Endothelial cell of umbilical vein (primary cell): Measurements from ENCODE around the gene NFU1.

Experiments used
- EZH2 ChIP-seq: IDR thresholded peaks from 2 replicates; pipeline ENCODE4 v1.6.1; 2012; ENCODE audit warnings: borderline replicate concordance, low read depth, mild to moderate bottlenecking, moderate library complexity, low read length, inconsistent platforms; ENCODE audit not compliant: severe bottlenecking
- JUN ChIP-seq: IDR thresholded peaks from 2 replicates; pipeline ENCODE4 v1.6.1; 2011; ENCODE audit warnings: borderline replicate concordance, low read depth; ENCODE audit not compliant: insufficient read length, insufficient read depth
- POLR2A ChIP-seq: IDR thresholded peaks from 2 replicates; pipeline ENCODE4 v1.6.1; 2012; ENCODE audit warnings: low read depth, mild to moderate bottlenecking, control low read depth, low read length
- POLR2AphosphoS5 ChIP-seq: IDR thresholded peaks from 2 replicates; pipeline ENCODE4 v1.6.1; 2012; ENCODE audit warnings: low read depth, mild to moderate bottlenecking, control low read depth, low read length, moderate library complexity; ENCODE audit not compliant: insufficient read depth
- TF ChIP-seq, protein P1 (sequence below), 2 donors: IDR thresholded peaks; 1 replicate in 1 of 2; 2 replicates in 1 of 2; pipeline ENCODE4 v1.5.1; 2011; ENCODE audit warnings: low read length in 2 of 2, mild to moderate bottlenecking in 2 of 2, moderate library complexity in 2 of 2, control low read depth in 1 of 2, inconsistent platforms in 1 of 2, low read depth in 1 of 2; ENCODE audit not compliant: insufficient read depth in 1 of 2; ENCODE audit errors: extremely low read depth in 1 of 2

DNA sequence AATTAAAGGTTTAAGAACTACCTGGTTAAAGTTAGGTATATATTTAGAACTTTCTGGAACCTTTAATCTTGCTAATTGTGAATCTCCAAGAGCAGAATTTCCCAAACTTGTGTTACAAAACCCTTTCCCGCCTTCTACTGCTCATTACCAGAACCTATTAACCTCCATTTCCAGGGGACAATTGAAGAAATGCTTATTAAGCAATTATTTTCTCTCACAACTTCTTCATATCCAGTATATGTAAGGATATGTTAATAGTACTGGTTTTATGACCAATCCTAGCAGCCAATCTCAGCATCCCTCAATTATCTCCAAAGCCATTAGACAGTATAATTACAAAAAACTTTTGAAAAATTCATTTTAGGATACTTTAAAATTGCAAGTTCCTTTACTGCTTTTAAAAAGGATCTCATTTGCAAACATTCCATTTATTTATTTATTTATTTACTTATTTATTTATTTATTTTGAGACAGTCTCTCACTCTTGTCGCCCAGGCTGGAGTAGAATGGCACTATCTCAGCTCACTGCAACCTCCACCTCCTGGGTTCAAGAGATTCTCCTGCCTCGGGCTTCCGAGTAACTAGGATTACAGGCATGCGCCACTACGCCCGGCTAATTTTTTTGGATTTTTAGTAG is 53.9 kb downstream of the NFU1 start:
- TF ChIP-seq, protein P1, sequence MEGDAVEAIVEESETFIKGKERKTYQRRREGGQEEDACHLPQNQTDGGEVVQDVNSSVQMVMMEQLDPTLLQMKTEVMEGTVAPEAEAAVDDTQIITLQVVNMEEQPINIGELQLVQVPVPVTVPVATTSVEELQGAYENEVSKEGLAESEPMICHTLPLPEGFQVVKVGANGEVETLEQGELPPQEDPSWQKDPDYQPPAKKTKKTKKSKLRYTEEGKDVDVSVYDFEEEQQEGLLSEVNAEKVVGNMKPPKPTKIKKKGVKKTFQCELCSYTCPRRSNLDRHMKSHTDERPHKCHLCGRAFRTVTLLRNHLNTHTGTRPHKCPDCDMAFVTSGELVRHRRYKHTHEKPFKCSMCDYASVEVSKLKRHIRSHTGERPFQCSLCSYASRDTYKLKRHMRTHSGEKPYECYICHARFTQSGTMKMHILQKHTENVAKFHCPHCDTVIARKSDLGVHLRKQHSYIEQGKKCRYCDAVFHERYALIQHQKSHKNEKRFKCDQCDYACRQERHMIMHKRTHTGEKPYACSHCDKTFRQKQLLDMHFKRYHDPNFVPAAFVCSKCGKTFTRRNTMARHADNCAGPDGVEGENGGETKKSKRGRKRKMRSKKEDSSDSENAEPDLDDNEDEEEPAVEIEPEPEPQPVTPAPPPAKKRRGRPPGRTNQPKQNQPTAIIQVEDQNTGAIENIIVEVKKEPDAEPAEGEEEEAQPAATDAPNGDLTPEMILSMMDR (IDR thresholded peaks at IDR 0.05; ENCODE audit: extremely low read depth in 1 of 2, insufficient read depth in 1 of 2, low read depth in 1 of 2, low read length in 2 of 2) = no peak
- TF ChIP-seq POLR2A (no peak), EZH2 (no peak), JUN (no peak), POLR2AphosphoS5 (no peak)
